GM19099 (cell line): Measurements from ENCODE around the gene DLGAP5.

Experiments used
- POLR2A ChIP-seq: IDR thresholded peaks from 3 replicates; pipeline ENCODE4 v1.6.1; 2011; ENCODE audit warnings: low read depth; ENCODE audit not compliant: insufficient read length; ENCODE audit errors: extremely low read depth

Gene DLGAP5

GRCh38 chr14:55139141-55139540 is 52.2 kb downstream of the DLGAP5 start:
- TF ChIP-seq POLR2A: no peak

DNA sequence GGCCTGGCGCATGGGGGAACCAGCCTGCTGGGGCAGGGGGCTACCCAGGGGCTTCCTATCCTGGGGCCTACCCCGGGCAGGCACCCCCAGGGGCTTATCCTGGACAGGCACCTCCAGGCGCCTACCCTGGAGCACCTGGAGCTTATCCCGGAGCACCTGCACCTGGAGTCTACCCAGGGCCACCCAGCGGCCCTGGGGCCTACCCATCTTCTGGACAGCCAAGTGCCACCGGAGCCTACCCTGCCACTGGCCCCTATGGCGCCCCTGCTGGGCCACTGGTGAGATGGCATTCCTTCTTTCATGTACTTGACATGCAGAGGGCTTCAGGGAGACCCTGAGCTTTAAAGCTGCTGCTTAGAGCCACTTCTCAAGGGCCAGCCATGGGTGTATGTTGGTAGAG is 53.3 kb downstream of the DLGAP5 start:
- TF ChIP-seq POLR2A: no peak

DNA sequence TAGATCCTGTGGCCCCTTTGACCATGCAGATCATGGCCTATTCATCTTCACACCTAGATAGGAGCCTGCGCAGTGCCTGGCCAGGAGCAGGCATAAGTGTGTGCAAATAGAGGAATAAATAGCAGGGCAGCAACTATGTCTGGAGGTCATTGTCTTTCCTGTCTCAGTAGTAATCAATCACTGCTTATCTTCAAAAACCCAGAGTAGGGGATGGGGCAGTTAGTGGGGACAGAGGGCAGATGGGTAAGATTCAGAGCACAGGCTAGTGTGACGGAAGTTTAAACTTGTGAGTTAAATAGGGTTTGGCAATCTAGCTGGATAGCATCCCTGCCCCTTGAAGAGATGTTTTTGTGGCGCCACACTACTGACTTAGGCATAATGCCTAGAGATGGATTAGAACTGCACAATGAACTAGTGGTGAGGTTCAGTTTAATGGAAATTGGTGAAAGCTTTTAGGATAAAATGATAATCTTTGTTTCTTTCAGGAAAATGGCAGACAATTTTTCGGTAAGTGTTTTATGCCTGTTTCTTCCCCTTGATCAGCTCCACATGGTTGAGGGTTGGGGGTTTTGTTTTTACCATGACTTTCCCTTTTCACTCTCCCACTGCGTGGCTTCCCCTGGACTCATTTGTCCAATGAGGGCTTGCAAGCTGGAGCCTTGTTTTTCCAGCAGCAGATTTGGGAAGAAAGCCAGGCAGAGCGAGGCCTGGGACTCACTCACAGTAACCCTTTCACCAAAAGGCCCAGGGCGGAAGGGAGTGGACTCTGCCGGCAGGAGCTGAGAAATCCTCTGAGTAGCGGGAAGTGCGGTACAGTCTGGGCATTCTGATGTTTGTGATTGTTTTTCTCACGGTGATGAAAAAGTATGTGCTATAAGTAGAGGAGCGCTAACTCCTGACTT is 54.2 kb downstream of the DLGAP5 start:
- no peak for TF ChIP-seq POLR2A

- TF ChIP-seq POLR2A: no peak
Measured at GRCh38 chr14:55136241-55136640, 55.1 kb downstream of the DLGAP5 start.

DNA sequence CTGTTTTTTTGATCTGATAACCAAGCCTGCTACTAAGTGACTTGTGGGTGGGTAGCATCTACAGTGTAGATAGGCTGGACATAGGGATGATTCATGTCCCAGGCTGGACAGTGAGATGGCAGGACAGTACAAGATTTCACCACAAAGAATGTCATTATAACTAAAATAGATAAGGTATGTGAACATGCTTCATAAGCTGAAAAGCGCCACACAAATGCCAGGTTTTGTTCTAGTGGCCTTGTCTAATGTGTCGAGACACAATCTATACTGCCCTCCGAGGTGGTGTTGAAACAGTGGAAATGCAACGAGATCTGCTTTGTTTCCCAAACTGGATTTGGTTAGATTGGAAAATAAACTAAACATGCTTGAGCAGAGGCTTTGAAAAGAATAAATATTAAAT is 58.0 kb downstream of the DLGAP5 start:
- no peak for TF ChIP-seq POLR2A

DNA sequence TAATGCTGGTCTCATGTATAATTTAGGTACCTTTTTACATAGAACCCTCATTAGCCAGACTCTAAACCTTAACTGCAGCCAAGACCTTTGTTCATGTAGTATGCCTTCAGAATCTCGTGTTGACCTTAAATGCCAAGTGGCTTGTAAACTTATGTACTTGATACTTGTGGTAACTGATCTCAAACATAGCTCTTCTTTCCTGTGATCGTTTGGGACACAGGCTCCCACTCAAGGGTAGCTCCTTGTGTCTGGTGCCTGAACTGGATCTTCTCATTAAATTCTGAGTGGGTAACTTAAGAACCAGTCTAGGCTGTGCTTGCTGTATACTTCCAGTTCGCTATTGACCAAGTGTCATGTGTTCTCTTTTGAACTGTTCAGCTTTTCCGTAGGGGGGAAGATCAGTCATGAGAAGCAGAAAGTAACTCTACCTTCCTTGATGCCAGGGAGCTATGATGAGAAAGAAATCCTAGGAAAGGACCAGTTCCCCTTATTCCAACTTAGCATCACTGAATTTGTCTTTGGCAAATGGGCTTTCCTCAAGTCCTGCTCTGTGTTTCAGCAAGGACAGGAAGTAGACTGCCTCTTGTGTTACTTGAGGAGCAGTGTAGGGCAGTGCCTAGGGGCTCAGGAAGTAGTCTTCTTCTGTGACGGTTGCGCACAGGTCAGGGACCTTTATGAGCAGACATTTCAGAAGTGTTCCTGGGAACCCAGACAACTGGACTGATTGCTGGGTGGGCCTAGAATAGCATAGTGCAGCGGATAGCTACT is 59.8 kb downstream of the DLGAP5 start:
- TF ChIP-seq POLR2A: no peak

- TF ChIP-seq POLR2A: no peak
Measured at GRCh38 chr14:55130196-55130550, 61.2 kb downstream of the DLGAP5 start.

DNA sequence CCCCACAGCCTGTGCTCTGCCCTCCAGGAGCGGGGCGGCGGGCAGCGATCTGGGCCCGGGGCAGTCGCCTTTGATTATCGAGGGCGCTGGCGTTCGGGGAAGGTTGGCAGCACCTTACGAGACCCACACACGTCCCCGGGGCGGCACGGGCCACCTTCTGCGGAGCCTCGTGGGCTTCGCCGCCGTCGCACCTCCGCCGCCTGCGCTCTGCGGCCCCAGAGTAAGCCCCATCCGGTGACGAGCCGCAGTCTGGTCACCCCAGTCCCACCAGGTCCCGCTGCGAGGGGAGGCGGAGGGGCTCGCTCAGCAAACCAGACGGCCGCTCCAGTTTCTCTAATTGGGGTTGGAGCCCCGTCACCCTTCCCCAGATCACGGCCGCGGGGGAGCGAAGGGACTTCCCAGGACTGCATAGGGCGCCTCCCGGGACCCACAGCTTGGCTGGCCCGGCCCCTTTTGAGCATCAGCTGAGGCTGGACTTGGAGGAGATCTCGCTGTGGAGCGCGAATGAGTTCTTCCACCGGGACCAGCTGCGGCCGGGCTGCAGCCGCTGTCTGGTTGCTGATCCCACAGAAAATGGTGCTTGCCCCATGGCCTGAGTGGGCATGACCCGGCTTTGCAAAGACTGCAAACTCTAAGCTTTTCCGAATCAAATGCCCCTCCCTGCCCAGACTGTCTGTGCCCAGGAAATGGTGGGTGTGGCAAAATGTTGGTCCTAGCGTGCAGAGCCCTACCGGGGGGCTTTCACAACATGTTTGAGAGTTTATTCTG is 61.8 kb downstream of the DLGAP5 start:
- TF ChIP-seq POLR2A: peak; percentile 16

DNA sequence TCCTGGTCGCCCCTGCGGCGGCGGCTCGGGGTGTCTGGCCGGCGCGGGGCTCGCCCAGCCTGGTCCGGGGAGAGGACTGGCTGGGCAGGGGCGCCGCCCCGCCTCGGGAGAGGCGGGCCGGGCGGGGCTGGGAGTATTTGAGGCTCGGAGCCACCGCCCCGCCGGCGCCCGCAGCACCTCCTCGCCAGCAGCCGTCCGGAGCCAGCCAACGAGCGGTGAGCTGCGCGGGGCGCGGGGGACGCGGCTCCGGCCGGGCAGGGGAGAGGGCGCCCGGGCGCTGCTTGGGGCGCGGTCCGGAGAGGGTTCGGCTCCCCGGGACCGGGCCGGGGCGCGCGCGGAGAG is 62.3 kb downstream of the DLGAP5 start, which contains the start of gene LGALS3:
TSS of gene LGALS3 (plus strand) at position 167 of the 342 bp plus-strand sequence. CDS start 8,122 bp downstream, outside the sequence.
- TF ChIP-seq POLR2A: peak; percentile 55

GRCh38 chr14:55128386-55129085 is 62.8 kb downstream of the DLGAP5 start:
- no peak for TF ChIP-seq POLR2A

DNA sequence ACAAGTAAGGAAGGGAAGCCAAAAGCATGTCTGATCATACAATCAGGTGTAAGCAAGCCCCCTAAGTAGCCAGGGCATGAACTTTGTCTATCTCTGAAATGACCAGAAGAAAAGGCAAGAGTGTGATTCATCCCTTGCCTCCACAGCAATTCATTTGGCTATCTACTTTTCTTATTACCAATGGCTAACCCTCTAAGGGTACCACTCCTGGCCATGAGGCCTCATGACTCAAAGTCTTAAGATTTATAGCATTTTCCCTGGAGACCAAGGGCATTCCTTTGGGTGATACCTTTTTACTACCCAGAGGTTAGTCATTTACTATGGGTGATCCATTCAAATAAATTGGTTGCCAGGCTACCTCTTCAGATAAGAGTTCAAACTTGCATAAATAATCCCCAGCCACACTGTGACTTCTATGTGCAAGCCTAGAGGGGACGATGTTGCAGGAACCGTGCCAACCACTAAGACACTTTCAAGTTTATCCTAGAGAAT is 63.9 kb downstream of the DLGAP5 start:
- TF ChIP-seq POLR2A: no peak

DNA sequence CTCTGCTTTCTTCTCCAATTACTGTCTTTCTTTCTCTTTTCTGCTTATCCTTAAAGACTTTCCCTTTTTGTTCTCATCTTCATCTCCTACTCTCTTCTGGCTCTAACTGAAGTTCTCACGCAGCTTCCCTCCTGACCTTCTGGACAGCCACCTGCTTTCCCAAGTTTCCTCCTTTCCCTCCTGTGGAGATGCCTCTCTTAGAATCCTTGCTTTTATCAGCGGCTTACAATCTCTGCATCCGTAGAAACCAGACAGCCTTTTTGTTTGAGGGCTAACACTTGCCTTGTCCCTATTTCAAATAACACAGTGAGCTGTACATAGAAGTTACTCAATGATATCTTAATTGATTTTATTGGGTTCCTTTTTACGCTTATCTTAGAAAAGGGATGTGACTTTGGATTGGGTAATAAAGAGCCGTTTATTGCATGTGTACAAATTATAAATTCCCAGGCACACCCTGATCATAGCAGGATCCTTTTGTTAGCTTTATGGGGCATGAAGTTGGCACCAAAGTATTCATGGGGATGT is 64.4 kb downstream of the DLGAP5 start:
- no peak for TF ChIP-seq POLR2A

GRCh38 chr14:55126034-55126433 is 65.4 kb downstream of the DLGAP5 start:
- TF ChIP-seq POLR2A: no peak

DNA sequence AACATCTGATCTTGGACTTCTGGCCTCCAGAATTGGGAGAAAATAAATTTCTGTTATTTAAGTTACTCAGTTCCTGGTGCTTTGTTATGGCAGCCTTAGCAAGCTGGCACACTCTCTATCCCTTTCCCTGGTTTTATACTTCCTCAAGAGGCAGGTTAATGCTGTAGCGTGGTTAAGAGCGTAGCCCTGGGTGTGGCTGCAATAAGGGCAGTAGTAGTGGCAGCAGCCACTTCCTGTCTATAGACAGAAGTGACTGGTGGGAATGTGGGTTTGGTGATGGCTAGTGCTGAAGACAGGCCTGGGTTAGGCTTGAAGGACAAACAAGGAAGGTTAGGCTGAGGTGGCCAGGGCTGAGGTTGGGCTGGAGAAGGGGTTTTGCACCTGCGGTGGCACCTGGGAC is 66.0 kb downstream of the DLGAP5 start:
- no peak for TF ChIP-seq POLR2A
